Astrocyte of the hippocampus (primary cell): ENCODE measurements around the gene FAM222A.

Experiments
- DNase-seq: peaks from one replicate; pipeline ENCODE4 v3.0.0; 2011; ENCODE audit warnings: low read depth, low spot score

The FAM222A gene

DNA sequence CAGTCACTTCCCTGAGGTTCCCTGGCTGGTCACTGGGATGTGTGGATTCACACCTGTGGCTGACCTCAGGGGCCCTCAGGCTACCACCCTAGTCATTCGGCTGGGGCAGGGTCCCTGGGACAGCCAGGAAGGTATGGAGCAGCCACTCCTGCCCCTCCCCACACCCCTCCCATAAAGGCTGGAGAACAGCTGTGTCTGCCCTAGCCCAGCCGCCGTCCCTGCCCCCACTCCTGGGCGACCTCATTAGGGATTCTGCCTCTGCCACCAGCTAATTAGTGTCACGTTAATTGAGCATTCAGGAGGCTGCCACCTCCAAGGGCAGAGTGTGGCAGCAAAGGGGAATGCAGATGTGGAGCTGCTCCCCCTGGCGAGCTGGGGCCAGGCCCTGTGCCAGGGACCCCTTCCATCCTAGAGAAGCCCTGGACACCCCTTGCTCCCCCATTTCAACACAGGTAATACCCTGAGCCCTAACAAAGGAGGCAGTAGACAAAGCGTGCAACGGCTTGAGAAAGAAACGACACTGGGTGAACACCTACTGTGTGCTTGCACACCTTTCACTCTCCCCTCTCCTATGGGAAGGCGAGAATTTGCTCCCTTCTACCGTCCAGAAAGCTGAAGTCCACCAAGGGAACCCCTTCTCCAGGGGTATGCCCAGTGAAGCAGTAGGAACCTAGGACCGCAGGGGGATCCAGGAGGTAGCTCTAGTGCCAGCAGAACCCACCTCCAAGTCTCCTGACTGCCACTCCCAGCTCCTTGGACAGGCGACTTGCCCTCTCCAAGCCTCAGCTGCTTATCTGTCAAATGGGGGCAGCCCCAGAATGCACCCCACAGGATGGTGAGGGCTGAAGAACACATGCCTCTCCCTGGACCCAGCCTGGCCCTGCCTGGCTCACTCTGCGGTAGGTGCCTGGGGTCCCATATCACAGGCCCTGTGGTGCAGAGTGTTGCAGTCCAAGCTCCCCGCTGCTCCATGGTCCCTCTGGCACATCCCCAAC lies 45.1 kb downstream of the FAM222A start:
- DNase-seq, result no peak

- DNase-seq, result no peak
Measured at GRCh38 chr12:109759595-109759994, 46.0 kb downstream of the FAM222A start.

DNA sequence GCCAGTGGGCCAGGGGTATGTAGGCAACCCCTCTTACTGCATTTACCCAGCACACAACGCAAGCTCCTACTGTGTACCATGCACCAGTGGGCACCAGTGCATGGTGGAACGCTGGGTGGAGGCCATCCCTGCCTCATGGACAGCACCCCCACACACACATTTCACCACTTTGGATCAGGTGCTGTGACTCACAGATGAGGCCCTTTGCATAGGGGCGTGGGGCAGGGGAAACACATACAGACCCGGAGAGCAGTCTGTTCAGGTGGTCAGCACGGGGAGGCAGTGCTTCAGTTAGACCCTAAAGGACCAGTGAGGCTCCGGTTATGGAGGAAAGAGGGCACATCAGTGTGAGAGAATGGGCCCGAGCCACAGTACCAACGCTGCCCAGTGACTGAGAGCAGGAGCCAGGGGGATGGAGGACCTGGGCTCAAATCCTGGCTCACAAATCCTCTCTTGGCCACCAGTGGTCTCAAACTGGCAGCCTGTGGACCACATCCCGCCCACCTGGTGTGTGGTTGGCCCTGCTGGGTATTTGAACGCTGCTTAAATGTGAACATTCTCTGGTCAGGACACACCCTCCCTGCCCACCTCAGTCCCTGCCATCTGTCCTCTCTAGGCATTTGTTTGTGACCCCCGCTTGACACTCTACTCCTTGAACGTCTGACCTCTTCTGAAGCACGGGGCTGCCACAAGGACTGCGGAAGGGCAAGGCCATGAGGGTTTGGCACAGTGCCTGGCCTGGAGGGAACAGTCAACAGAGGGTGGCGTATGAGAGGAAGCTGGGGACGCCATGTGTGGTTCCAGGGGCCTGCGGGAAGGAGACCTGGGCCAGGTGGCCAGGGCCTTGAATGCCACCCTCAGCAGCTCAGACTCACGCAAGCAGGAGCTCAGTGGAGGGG lies 46.7 kb downstream of the FAM222A start:
- no peak for DNase-seq

GRCh38 chr12:109760930-109761921 lies 47.6 kb downstream of the FAM222A start:
- DNase-seq, result no peak

GRCh38 chr12:109762071-109762672 lies 48.5 kb downstream of the FAM222A start:
- DNase-seq, result no peak

GRCh38 chr12:109762673-109763191 lies 49.1 kb downstream of the FAM222A start:
- DNase-seq, result no peak

GRCh38 chr12:109763201-109763841 lies 49.7 kb downstream of the FAM222A start:
- no peak for DNase-seq

DNA sequence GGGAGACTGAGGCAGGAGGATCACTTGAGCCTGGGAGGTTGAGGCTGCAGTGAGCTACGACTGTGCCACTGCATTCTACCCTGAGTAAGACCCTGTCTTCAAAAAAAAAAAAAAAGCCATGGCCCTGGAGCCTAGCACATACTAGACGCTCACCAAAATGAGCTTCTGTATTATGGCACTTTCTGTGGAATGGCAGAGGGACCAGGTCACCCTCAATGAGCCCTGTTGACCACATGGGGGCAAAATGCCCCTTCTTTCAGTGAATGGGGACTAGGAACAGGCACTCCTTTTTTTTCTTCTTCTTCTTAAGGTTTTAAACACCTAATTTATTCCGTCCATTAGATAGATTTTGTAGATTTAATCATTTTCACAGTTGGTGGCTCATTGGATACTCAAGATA lies 50.5 kb downstream of the FAM222A start:
- no peak for DNase-seq

DNA sequence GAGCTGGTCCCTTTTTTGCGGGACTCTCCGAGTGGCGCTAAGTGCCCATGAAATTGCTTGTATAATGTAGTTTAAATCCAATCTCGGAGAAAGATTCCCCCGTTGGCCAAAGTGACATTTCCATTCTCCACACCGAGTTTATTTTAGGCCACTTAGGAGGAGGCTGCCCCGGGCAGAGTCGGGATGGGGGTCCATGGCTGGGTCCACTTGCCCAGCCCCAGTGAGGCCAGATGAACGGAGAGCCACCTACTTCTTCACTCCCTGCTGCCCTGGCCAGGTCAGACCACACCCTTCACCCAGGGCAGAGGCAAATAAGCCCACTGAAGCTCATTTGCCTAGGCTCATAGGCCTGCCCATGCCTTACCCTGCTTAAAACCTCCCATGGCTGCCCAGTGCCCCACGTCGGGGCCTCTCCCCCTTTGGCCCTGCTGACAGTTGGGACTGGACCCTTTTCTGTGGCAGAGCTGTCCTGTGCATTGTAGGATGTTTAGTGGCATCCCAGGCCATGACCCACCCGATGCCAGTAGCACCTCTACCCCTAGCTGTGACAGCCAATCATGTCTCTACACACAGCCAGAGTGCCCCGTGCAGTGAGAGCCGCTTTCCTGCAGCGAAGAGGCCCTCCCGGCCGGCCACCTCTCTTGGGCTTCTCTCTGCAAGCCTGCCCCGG lies 51.3 kb downstream of the FAM222A start:
- DNase-seq, result no peak

GRCh38 chr12:109765446-109765810 lies 51.8 kb downstream of the FAM222A start:
- DNase-seq, result no peak

GRCh38 chr12:109766251-109766778 lies 52.7 kb downstream of the FAM222A start:
- no peak for DNase-seq

DNA sequence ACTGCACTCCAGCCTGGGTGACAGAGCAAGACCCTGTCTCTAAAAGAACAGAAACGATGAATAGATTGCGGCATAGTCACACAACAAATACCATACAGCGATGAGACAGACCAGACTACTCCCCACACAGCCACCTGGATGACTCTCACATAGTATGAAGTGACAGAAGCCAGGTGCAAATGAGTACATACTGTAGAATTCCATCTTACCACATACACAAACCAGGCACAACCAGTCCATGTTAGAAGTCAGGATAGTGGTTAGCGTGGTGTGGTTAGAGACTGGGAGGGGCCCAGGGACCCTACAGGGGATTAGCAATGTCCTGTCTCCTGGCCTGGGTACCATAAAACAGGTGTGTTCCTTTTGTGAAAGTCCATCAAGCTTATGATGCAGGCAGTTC lies 53.8 kb downstream of the FAM222A start:
- no peak for DNase-seq

DNA sequence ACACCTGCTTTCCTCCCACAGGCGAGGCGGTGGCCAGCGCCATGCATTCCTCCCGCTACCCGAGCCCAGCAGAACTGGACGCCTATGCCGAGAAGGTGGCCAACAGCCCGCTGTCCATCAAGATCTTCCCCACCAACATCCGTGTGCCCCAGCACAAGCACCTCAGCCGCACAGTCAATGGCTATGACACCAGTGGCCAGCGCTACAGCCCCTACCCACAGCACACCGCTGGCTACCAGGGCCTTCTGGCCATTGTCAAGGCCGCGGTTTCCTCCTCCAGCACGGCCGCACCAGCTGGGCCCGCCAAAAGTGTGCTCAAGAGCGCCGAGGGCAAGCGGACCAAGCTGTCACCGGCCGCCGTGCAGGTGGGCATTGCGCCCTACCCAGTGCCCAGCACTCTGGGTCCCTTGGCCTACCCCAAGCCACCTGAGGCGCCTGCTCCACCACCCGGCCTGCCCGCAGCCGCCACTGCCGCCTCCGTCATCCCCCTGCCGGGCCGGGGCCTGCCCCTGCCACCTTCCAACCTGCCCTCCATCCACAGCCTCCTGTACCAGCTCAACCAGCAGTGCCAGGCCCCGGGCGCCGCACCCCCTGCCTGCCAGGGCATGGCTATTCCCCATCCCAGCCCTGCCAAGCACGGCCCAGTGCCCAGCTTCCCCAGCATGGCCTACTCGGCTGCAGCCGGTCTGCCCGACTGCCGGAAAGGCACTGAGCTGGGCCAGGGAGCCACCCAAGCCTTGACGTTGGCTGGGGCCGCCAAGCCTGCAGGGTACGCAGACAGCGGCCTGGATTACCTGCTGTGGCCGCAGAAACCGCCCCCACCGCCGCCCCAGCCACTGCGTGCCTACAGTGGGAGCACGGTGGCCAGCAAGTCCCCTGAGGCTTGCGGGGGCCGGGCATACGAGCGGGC lies 54.6 kb downstream of the FAM222A start:
- DNase-seq, result no peak

- DNase-seq, result no peak
Measured at GRCh38 chr12:109768901-109769670, 55.5 kb downstream of the FAM222A start.

GRCh38 chr12:109770104-109770860 lies 56.7 kb downstream of the FAM222A start:
- DNase-seq, result no peak

DNA sequence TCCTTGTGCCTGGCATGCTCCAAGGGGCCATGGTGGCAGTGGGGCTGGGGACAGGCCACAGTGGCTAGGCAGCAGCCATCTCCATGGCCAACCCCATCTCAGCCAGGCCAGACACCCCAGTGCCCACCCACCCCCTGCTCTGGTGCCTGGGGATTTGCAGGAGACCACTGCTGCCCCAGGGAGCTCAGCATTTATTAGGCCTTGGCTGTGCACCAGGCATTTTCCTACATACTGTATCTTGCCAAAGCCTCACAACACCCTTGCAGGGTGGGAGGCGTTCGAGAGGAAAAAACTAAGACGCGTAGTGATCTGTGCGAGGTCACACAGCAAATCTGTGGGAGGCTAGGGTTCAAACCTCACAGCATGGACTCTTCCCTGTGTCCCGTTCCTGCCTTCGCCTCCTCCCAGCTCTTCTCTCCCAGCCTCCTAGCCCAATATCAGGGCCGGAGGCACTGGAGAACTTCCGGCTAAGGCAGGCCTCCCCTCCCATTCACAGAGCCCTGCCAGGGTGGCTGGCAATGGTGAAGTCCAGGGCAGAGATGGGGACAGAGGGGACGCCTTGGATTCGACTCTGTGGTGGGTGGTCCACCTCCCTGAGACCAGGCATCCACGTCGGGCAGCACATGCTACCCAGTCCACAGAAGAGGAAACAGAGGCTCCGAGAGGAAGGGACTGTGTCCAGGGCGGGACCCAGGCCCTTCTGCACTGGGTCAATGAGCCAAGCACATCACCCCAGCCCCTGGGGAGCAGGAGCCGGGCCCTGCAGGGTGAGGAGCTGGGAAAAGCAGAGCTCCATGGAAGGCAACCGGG lies 57.4 kb downstream of the FAM222A start:
- no peak for DNase-seq
